K562 (cell line): Measurements from ENCODE around the gene XPO4. TPM values are rescaled to one million over a fixed set of nuclear protein-coding genes. Genes with fewer than 3 reads are reported as not detected.

ENCODE experiments used
- ATAC-seq: fragments of 200-7000 bp; cut with Tn5 transposase; 3 replicates; pipeline ENCODE4 v1.9.1; 2020; ENCODE audit warnings: moderate library complexity
- BruUV-seq: library from RNA; stranded (reverse); fragments of 400-500 nt; replicated peaks from 2 replicates; lab custom pipeline; 2021; lab: Mats Ljungman, UMichigan
- CTCF ChIA-PET: fragments of 300-600 bp; formaldehyde crosslinking; extraction: SDS; loops from one replicate; lab custom pipeline; 2021; ENCODE audit warnings: low intra/inter-chr PET ratio; lab: Yijun Ruan, JAX
- POLR2A ChIA-PET: fragments of 300-600, 350-650 bp; sonication (Branson Sonifier 250); formaldehyde crosslinking; extraction: SDS; loops from one replicate; lab custom pipeline; 2021; ENCODE audit warnings: antibody characterized with exemption, inconsistent platforms; lab: Yijun Ruan, JAX
- DNase-seq, 4 experiments: peaks; one replicate each; pipeline versions ENCODE4 v3.0.0 to v3.0.0-alpha.2; 2011 to 2018; ENCODE audit warnings: low spot score in 3 of 4, mixed read lengths in 3 of 4; ENCODE audit errors: extremely low read depth in 1 of 4
- FAIRE-seq: peaks from 2 replicates; lab custom pipeline; 2011; peaks lifted over from hg19 to GRCh38; lab: Jason Lieb, UNC
- H2AFZ ChIP-seq: 2 replicates; pipeline ENCODE4 v1.6.0; 2011; ENCODE audit warnings: low read depth, low read length, control low read depth, inconsistent platforms
- H3K27ac ChIP-seq: fragments of 200-600 bp; 3 replicates; pipeline ENCODE4 v1.8.0; 2011; ENCODE audit warnings: low read depth, mild to moderate bottlenecking, control low read depth, inconsistent platforms, low read length, moderate library complexity, mixed read lengths; ENCODE audit errors: extremely low read depth
- H3K27me3 ChIP-seq, 2 experiments: fragments of 300-600 bp in 1 of 2; 2 replicates in 1 of 2; 3 replicates in 1 of 2; pipeline versions ENCODE4 v1.6.0 to v1.8.0; 2011; ENCODE audit warnings: inconsistent platforms in 2 of 2, low read length in 2 of 2, mild to moderate bottlenecking in 1 of 2, mixed read lengths in 1 of 2, moderate library complexity in 1 of 2; ENCODE audit not compliant: control insufficient read depth in 2 of 2, insufficient read depth in 2 of 2
- H3K36me3 ChIP-seq: fragments of 300-600 bp; 3 replicates; pipeline ENCODE4 v1.8.0; 2011; ENCODE audit warnings: mild to moderate bottlenecking, low read length, inconsistent platforms; ENCODE audit not compliant: control insufficient read depth, insufficient read depth
- H3K4me1 ChIP-seq, 2 experiments: fragments of 200-600 bp in 1 of 2; replicated peaks in 1 of 2; 2 replicates in 1 of 2; 3 replicates in 1 of 2; pipeline versions ENCODE4 v1.5.1 to v1.8.0; 2011; ENCODE audit warnings: inconsistent platforms in 2 of 2, low read length in 2 of 2, mild to moderate bottlenecking in 1 of 2, mixed read lengths in 1 of 2, moderate library complexity in 1 of 2; ENCODE audit not compliant: control insufficient read depth in 2 of 2, insufficient read depth in 2 of 2
- H3K4me2 ChIP-seq: 2 replicates; pipeline ENCODE4 v1.6.1; 2011; ENCODE audit warnings: low read length, control low read depth, inconsistent platforms, mixed read lengths; ENCODE audit not compliant: insufficient read depth
- H3K4me3 ChIP-seq: fragments of 200-600 bp; sonication (generic), shearing (Covaris generic); 2 replicates; pipeline ENCODE4 v1.5.1; 2016; ENCODE audit warnings: control low read depth, inconsistent platforms
- H3K79me2 ChIP-seq: fragments of 200-600 bp; 3 replicates; pipeline ENCODE4 v1.8.0; 2011; ENCODE audit warnings: low read length, inconsistent platforms; ENCODE audit not compliant: control insufficient read depth, insufficient read depth
- H3K9ac ChIP-seq, 2 experiments: 2 replicates each; pipeline versions ENCODE4 v1.6.0 to v1.6.1; 2011; ENCODE audit warnings: low read depth in 2 of 2, low read length in 2 of 2, control low read depth in 1 of 2, inconsistent platforms in 1 of 2, mild to moderate bottlenecking in 1 of 2, mixed read lengths in 1 of 2; ENCODE audit not compliant: insufficient read depth in 1 of 2
- H3K9me1 ChIP-seq: one replicate; pipeline ENCODE4 v1.6.0; 2011; ENCODE audit warnings: inconsistent platforms, mild to moderate bottlenecking, low read length, moderate library complexity; ENCODE audit not compliant: control insufficient read depth, insufficient read depth
- H3K9me3 ChIP-seq: replicated peaks from 2 replicates; pipeline ENCODE4 v1.5.1; 2011; ENCODE audit warnings: low read depth, low read length, inconsistent platforms; ENCODE audit not compliant: control insufficient read depth, insufficient read depth
- H4K20me1 ChIP-seq: replicated peaks from 2 replicates; pipeline ENCODE4 v1.6.1; 2011; ENCODE audit warnings: low read length, inconsistent platforms, mixed read lengths; ENCODE audit not compliant: control insufficient read depth, insufficient read depth
- ARID2 ChIP-seq: fragments of 450-650 bp; IDR thresholded peaks from 2 replicates; pipeline ENCODE4 v1.6.1; 2017; ENCODE audit warnings: antibody characterized with exemption, mild to moderate bottlenecking
- CBX1 ChIP-seq: sonication (generic); IDR thresholded peaks from 2 replicates; pipeline ENCODE4 v1.6.1; 2016; ENCODE audit warnings: antibody characterized with exemption, low read depth, mild to moderate bottlenecking
- HINFP ChIP-seq: fragments of 450-650 bp; conservative IDR thresholded peaks from 2 replicates; pipeline ENCODE4 v1.6.1; 2016; ENCODE audit warnings: missing genetic modification characterization, low read depth, mild to moderate bottlenecking, control low read depth, missing compliant biosample characterization
- SRSF7 ChIP-seq: fragments of 200-400 bp; formaldehyde crosslinking; optimal IDR thresholded peaks from 2 replicates; pipeline ENCODE3; 2017; ENCODE audit warnings: mild to moderate bottlenecking, low read depth, low read length
- TCF7L2 ChIP-seq: fragments of 150-350 bp; IDR thresholded peaks from 2 replicates; pipeline ENCODE4 v1.6.1; 2016; ENCODE audit warnings: low read depth, mild to moderate bottlenecking, low read length, moderate library complexity
- ZBED1 ChIP-seq: IDR thresholded peaks from 2 replicates; pipeline ENCODE4 v1.6.1; 2014
- WGBS: fragments of 100-300 bp; shearing (Covaris generic); methylation state at CpG from one replicate; pipeline ENCODE4 v1.1.6; 2016; ENCODE audit warnings: low coverage, mixed read lengths; ENCODE audit not compliant: insufficient coverage; ENCODE audit errors: missing lambda C conversion rate; 5-methylcytosine and 5-hydroxymethylcytosine counted together
- in situ Hi-C: fragments of 300-500 bp; cut with MboI; formaldehyde crosslinking; loops from 4 replicates; pipeline ENCODE4 v1.15.0; 2018; ENCODE audit warnings: inconsistent platforms, mixed read lengths
- intact Hi-C: fragments of 100-400 bp; cut with micrococcal nuclease; formaldehyde crosslinking; loops from 2 replicates; pipeline ENCODE4 v1.14.2; 2022
- polyA plus RNA-seq, 8 experiments: library from polyadenylated mRNA; depleted of rRNA in 4 of 8; stranded (reverse) in 5 of 8; unstranded in 3 of 8; fragments of >200 nt; fragmentation: Nextera tagmentation in 2 of 8; fragmentation: Illumina TruSeq in 1 of 8; extraction: Ambion mirVana in 2 of 8; extraction: Trizol in 1 of 8; gene quantifications; 2 replicates each; pipeline versions ENCODE4 v1.2.1 to v1.2.3, GENCODE V29; 2011 to 2014; ENCODE audit warnings: inconsistent platforms in 1 of 8, missing spikeins in 1 of 8
- total RNA-seq, 7 experiments: library from RNA; depleted of rRNA in 6 of 7; stranded (reverse); fragments of >200 nt in 6 of 7; fragmentation: Illumina TruSeq in 2 of 7; extraction: Trizol in 2 of 7; gene quantifications; 2 replicates each; pipeline versions ENCODE4 v1.2.1 to v1.2.3, GENCODE V29; 2011 to 2021; ENCODE audit warnings: low replicate concordance in 1 of 7

Gene XPO4
- total and polyA plus RNA-seq, 9 of the 15 experiments (the other 6 are each of a cell fraction or from before 2014, with no cell fraction given): 5.5 to 25.1 (median 17.5) TPM

DNA sequence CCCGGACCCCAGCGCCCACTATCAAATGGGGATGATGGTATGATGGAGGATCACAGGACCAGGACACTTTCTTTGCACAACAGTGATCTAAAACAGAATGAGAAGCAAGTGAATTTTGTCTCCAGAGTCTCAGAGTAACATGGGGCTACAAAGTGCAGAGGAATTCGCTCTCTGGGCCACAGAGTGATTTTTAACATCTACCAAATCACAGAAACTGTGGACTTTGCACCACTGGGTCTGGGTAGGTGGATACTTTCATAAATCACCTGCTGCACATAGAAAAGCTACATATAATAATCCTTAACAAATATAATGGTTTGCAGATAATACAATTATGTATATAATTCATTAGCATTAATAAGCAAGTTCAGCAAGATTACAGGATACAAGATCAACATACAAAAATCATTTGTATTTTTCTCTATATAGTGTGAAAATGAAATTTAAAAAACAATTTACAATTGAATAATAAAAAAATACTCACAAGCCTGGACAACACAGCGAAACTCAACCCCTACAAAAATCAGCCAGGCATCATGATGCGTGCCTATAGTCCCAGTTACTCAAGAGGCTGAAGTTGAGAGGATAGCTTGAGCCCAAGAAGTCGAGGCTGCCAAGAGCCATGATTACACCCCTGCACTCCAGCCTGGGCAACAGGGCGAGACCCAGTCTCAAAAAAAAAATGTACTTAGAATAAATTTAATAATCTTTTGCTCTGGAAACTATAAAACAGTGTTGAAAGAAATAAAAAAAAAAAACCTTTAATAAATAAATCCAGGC is 68.5 kb downstream of the XPO4 start:
- WGBS: 89% methylated on average over 7 of the region's 7 CpGs
- intact Hi-C loops (no loop called here), in situ Hi-C loops (no loop called here)
- H3K27me3 ChIP-seq: no peaks in the 10 kb centered on the region
- CTCF ChIA-PET: no interaction called here
- no peak overlapping the region for H2AFZ ChIP-seq
- no peaks in the 10 kb centered on the region for H3K4me1 ChIP-seq
- no peak overlapping the region for H3K4me3 ChIP-seq
- no peak for DNase-seq
- no peak for TF ChIP-seq ARID2
- TF ChIP-seq SRSF7: no peak
- TF ChIP-seq ZBED1: no peak
- no peak for TF ChIP-seq TCF7L2
- TF ChIP-seq CBX1: no peak
- TF ChIP-seq HINFP (tag): no peak
- no peaks in the 10 kb centered on the region; the same call in 2 of the 3 replicates for H3K79me2 ChIP-seq
- H3K27ac ChIP-seq: no peak overlapping the region
- no peaks in the 10 kb centered on the region; the same call in 1 of the 2 replicates for H4K20me1 ChIP-seq
- peaks cover 50% of the 10 kb centered on the region; the same call in 2 of the 3 replicates for H3K36me3 ChIP-seq
- no peaks in the 10 kb centered on the region for H3K9me3 ChIP-seq
- POLR2A ChIA-PET: no interaction called here
- H3K4me2 ChIP-seq: no peak overlapping the region
- FAIRE-seq: no peak
- no peak for ATAC-seq
- BruUV-seq: no TSS peak
- no peaks in the 10 kb centered on the region for H3K9me1 ChIP-seq
- H3K9ac ChIP-seq: no peak overlapping the region
